ENCODE results near the gene DSCAM.

The DSCAM gene

DNA sequence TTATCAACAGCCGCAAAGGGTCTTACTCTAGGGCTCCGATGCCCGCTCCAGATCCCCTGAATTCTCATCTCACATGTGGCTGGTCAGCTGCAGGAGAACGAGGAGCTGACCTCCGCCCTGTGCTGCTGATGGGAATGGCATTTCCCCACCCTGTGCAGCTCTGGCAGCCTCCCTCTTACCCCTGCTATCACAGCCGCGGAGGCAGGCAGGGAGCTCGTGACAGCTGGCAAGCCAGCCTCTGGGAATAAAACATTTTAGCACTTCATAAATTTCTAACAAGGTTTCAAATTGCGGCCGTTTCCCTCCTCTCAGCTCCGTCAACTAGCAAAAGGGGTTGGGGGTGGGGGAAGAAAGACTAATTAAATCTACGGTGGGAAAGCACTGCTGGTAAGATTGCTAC, 81.1 kb downstream of the DSCAM start:
- in situ Hi-C loops (cut with HindIII; ENCODE audit: low pct_ligation_motif_present, low sequenced_read_pairs): no loop called here
- no peaks in the 10 kb centered on the region for H3K27me3 ChIP-seq (replicated peaks)
- DNase-seq: no peak
- H3K36me3 ChIP-seq (replicated peaks): no peaks in the 10 kb centered on the region
- TF ChIP-seq, protein P1, sequence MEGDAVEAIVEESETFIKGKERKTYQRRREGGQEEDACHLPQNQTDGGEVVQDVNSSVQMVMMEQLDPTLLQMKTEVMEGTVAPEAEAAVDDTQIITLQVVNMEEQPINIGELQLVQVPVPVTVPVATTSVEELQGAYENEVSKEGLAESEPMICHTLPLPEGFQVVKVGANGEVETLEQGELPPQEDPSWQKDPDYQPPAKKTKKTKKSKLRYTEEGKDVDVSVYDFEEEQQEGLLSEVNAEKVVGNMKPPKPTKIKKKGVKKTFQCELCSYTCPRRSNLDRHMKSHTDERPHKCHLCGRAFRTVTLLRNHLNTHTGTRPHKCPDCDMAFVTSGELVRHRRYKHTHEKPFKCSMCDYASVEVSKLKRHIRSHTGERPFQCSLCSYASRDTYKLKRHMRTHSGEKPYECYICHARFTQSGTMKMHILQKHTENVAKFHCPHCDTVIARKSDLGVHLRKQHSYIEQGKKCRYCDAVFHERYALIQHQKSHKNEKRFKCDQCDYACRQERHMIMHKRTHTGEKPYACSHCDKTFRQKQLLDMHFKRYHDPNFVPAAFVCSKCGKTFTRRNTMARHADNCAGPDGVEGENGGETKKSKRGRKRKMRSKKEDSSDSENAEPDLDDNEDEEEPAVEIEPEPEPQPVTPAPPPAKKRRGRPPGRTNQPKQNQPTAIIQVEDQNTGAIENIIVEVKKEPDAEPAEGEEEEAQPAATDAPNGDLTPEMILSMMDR (IDR thresholded peaks at IDR 0.05; ENCODE audit: low read depth, low read length, missing control alignments): no peak
- H3K4me3 ChIP-seq (ENCODE audit: low read depth, low read length): no peak overlapping the region
- H3K27ac ChIP-seq: no peak overlapping the region

DNA sequence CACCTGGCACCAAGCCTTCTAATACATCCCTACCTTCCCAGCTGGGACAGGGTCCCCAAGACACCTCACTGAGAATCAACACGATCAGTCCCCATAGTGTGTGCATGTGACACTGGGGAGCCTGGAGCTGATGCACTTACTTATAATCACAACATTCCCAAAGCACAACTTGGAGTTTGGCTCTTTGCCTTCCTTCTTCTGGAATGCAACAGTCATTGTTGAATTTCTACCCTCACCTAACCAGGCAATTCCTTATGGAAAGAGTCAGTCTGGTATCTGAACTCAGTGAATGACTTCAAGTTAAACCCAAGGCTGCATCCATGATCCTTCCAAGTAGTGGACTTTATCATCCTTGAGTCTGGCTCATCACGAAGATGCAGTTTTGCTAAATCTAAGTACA, 86.1 kb downstream of the DSCAM start:
- H3K36me3 ChIP-seq (replicated peaks): no peaks in the 10 kb centered on the region
- no peak overlapping the region for H3K4me3 ChIP-seq (ENCODE audit: low read depth, low read length)
- no peak for DNase-seq
- no peaks in the 10 kb centered on the region for H3K27me3 ChIP-seq (replicated peaks)
- TF ChIP-seq, protein P1 (IDR thresholded peaks at IDR 0.05; ENCODE audit: low read depth, low read length, missing control alignments): no peak
- no peak overlapping the region for H3K27ac ChIP-seq
- in situ Hi-C loops (cut with HindIII; ENCODE audit: low pct_ligation_motif_present, low sequenced_read_pairs): no loop called here

DNA sequence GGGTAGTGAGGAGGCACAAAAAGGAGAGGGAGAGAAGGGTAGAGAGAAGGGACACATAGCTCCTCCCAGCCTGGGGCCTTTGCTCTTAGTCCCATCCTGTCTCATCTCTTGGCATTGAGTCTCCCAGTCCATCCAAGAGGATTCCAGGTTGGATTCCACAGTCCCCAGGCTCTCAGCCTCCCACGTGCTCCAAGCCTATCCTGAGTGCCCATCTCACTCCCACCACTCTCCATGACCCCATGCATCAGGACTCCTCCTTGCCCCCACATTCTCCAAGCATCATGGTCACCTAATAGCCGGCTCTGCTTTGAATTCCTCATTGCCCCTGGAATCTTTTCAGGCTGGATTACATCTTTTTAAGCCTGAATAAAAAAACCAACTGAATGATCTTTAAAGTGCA, 87.9 kb downstream of the DSCAM start:
- DNase-seq: no peak
- no peaks in the 10 kb centered on the region for H3K36me3 ChIP-seq (replicated peaks)
- TF ChIP-seq, protein P1 (IDR thresholded peaks at IDR 0.05; ENCODE audit: low read depth, low read length, missing control alignments): no peak
- in situ Hi-C loops (cut with HindIII; ENCODE audit: low pct_ligation_motif_present, low sequenced_read_pairs): no loop called here
- H3K27me3 ChIP-seq (replicated peaks): no peaks in the 10 kb centered on the region
- H3K27ac ChIP-seq: no peak overlapping the region
- no peak overlapping the region for H3K4me3 ChIP-seq (ENCODE audit: low read depth, low read length)

DNA sequence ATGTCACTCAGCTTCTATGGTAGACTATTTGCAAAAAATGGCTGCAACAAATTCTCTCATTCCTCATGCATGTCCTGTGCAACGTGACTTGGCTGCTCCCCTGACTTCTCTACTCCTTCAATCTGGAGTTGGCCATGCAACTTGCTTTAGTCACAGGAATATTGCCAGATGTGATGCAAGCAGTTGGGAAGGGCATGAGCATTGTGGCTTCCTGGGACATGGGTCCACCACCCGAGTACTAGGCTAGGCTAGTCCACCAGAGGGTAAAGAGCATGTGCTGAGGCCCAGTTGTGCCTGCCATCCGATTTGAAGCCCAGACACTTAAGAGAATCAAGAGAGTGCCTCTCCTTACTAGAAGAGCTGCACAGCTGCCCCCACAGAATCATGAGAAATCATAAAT, 89.6 kb downstream of the DSCAM start:
- no peaks in the 10 kb centered on the region for H3K36me3 ChIP-seq (replicated peaks)
- H3K27me3 ChIP-seq (replicated peaks): no peaks in the 10 kb centered on the region
- in situ Hi-C loops (cut with HindIII; ENCODE audit: low pct_ligation_motif_present, low sequenced_read_pairs): no loop called here
- TF ChIP-seq, protein P1 (IDR thresholded peaks at IDR 0.05; ENCODE audit: low read depth, low read length, missing control alignments): no peak
- no peak for DNase-seq
- H3K4me3 ChIP-seq (ENCODE audit: low read depth, low read length): no peak overlapping the region
- no peak overlapping the region for H3K27ac ChIP-seq

DNA sequence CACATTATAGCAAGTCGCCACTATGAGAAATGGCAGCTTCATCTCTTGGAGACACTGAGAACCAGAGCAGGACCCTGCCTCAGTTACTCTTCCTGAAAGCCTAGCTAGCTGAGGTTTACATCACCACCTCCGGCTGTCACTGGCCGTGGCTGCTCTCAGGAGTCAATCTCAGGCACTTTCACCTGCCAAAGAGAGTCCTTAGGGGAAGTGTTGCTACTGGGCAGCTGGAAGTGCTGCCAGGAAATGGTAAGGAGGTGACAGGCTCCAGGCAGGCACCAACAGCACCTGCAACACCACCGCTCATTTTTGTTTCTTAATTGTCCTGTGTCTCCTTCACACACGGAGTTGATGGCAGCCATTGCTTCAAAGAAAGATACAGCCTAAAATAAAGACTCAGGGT, 92.5 kb downstream of the DSCAM start:
- TF ChIP-seq, protein P1 (IDR thresholded peaks at IDR 0.05; ENCODE audit: low read depth, low read length, missing control alignments): no peak
- Histone ChIP-seq H3K27me3 (replicated peaks) (no peaks in the 10 kb centered on the region), H3K27ac (no peak overlapping the region), H3K4me3 (ENCODE audit: low read depth, low read length) (no peak overlapping the region), H3K36me3 (replicated peaks) (no peaks in the 10 kb centered on the region)
- DNase-seq: no peak
- in situ Hi-C loops (cut with HindIII; ENCODE audit: low pct_ligation_motif_present, low sequenced_read_pairs): no loop called here

DNA sequence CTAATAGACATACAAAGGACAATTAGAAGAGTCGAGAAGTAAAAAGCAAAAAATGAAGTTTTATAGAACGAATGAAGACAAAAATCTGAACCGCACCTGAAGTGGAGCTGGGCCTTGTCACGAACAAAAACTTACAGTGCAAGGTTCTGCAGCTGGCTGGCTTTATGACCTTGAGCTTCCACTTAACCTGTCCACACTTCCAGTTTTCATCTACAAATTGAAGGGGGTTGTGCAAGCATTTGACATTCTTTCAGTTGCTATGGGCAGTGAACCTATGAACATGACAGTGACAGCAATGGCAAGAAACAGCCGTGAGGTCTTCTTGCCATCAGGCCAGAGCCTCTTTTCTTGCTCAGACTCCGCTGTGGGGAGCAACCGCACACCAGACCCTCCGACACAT, 93.2 kb downstream of the DSCAM start:
- TF ChIP-seq, protein P1 (IDR thresholded peaks at IDR 0.05; ENCODE audit: low read depth, low read length, missing control alignments): no peak
- H3K4me3 ChIP-seq (ENCODE audit: low read depth, low read length): no peak overlapping the region
- in situ Hi-C loops (cut with HindIII; ENCODE audit: low pct_ligation_motif_present, low sequenced_read_pairs): no loop called here
- no peak for DNase-seq
- H3K27me3 ChIP-seq (replicated peaks): no peaks in the 10 kb centered on the region
- H3K27ac ChIP-seq: no peak overlapping the region
- H3K36me3 ChIP-seq (replicated peaks): no peaks in the 10 kb centered on the region
